HCT116 (cell line): ENCODE measurements around the gene GORAB. TPM values are rescaled to one million over a fixed set of nuclear protein-coding genes. Genes with fewer than 3 reads are reported as not detected.

Experiments
- ATAC-seq: fragments of 200-7000 bp; cut with Tn5 transposase; 2 replicates; pipeline ENCODE4 v1.9.1; 2020; ENCODE audit warnings: mild to moderate bottlenecking, moderate library complexity
- BruUV-seq: library from RNA; stranded (reverse); fragments of 400-500 nt; replicated peaks from 2 replicates; lab custom pipeline; 2021; lab: Mats Ljungman, UMichigan
- CTCF ChIA-PET: fragments of 300-600 bp; sonication (Branson Sonifier 250); formaldehyde crosslinking; loops from one replicate; lab custom pipeline; 2021; ENCODE audit warnings: antibody characterized with exemption; lab: Charles Lee
- POLR2A ChIA-PET: fragments of 300-600, 350-600 bp; sonication (Branson Sonifier 250); formaldehyde crosslinking; loops from one replicate; lab custom pipeline; 2021; ENCODE audit warnings: antibody characterized with exemption; lab: Charles Lee
- RAD21 ChIA-PET, 2 experiments: fragments of 300-600 bp; sonication (Branson Sonifier 250); formaldehyde crosslinking; loops; one replicate each; lab custom pipeline; 2023; ENCODE audit warnings: low total read pairs in 2 of 2; ENCODE audit not compliant: uncharacterized antibody in 2 of 2, unreplicated experiment in 2 of 2, low non-redundant PET in 1 of 2; lab: Charles Lee
- DNase-seq: peaks from one replicate; pipeline ENCODE4 v3.0.0-alpha.2; 2010; ENCODE audit warnings: low read depth, low spot score
- H2AFZ ChIP-seq: fragments of 200-600 bp; shearing (Covaris generic), sonication (generic); 2 replicates; pipeline ENCODE4 v1.6.1; 2017; ENCODE audit warnings: low read depth, mixed run types, mixed read lengths, antibody characterized with exemption, low read length; ENCODE audit not compliant: poor library complexity, severe bottlenecking
- H3K27ac ChIP-seq: 2 replicates; pipeline ENCODE4 v1.5.1; 2012; ENCODE audit warnings: low read depth, low read length
- H3K27me3 ChIP-seq: fragments of 200-600 bp; sonication (generic); 2 replicates; pipeline ENCODE4 v1.6.1; 2016; ENCODE audit warnings: mixed run types, low read length, mixed read lengths; ENCODE audit not compliant: insufficient read depth
- H3K36me3 ChIP-seq, 2 experiments: fragments of 200-500 bp in 1 of 2; fragments of 200-600 bp in 1 of 2; sonication (Bioruptor generic) in 1 of 2; sonication (generic) in 1 of 2; 2 replicates each; pipeline versions ENCODE4 v1.5.1 to v1.6.1; 2014 to 2016; ENCODE audit warnings: low read length in 2 of 2, inconsistent platforms in 1 of 2, mixed read lengths in 1 of 2, mixed run types in 1 of 2; ENCODE audit not compliant: insufficient read depth in 2 of 2, control insufficient read depth in 1 of 2
- H3K4me1 ChIP-seq, 2 experiments: fragments of 200-600 bp in 1 of 2; sonication (generic) in 1 of 2; 2 replicates each; pipeline versions ENCODE4 v1.5.1 to v1.6.1; 2012 to 2017; ENCODE audit warnings: low read length in 2 of 2, inconsistent platforms in 1 of 2, mild to moderate bottlenecking in 1 of 2, mixed read lengths in 1 of 2, mixed run types in 1 of 2, moderate library complexity in 1 of 2; ENCODE audit not compliant: insufficient read depth in 2 of 2, control insufficient read depth in 1 of 2
- H3K4me2 ChIP-seq: fragments of 200-600 bp; sonication (generic); 2 replicates; pipeline ENCODE4 v1.6.1; 2017; ENCODE audit warnings: mixed run types, low read length, mixed read lengths
- H3K4me3 ChIP-seq, 2 experiments: fragments of 200-600 bp in 1 of 2; sonication (generic) in 1 of 2; replicated peaks in 1 of 2; 2 replicates each; pipeline ENCODE4 v1.5.1; 2011 to 2016; ENCODE audit warnings: low read length in 2 of 2, control low read depth in 1 of 2, low read depth in 1 of 2, mild to moderate bottlenecking in 1 of 2, mixed read lengths in 1 of 2, mixed run types in 1 of 2
- H3K79me2 ChIP-seq: fragments of 200-600 bp; sonication (generic); 2 replicates; pipeline ENCODE4 v1.6.1; 2017; ENCODE audit warnings: mild to moderate bottlenecking, mixed run types, low read length, moderate library complexity, mixed read lengths; ENCODE audit not compliant: insufficient read depth
- H3K9ac ChIP-seq: fragments of 200-600 bp; sonication (generic); 2 replicates; pipeline ENCODE4 v1.6.1; 2016; ENCODE audit warnings: low read length, mixed read lengths
- H3K9me2 ChIP-seq: fragments of 200-600 bp; sonication (generic), shearing (Covaris generic); 2 replicates; pipeline ENCODE4 v1.6.1; 2017; ENCODE audit warnings: mixed run types, mild to moderate bottlenecking, moderate library complexity; ENCODE audit not compliant: insufficient read depth
- H3K9me3 ChIP-seq, 2 experiments: fragments of 200-500 bp in 1 of 2; fragments of 200-600 bp in 1 of 2; sonication (Bioruptor generic) in 1 of 2; sonication (generic) in 1 of 2; 2 replicates each; pipeline ENCODE4 v1.6.1; 2014 to 2017; ENCODE audit warnings: low read length in 2 of 2, mixed read lengths in 2 of 2, inconsistent platforms in 1 of 2, low read depth in 1 of 2, mild to moderate bottlenecking in 1 of 2, mixed run types in 1 of 2, moderate library complexity in 1 of 2; ENCODE audit not compliant: control insufficient read depth in 1 of 2, insufficient read depth in 1 of 2
- H4K20me1 ChIP-seq: fragments of 200-600 bp; sonication (generic), shearing (Covaris generic); 2 replicates; pipeline ENCODE4 v1.6.1; 2017; ENCODE audit warnings: mixed run types, mild to moderate bottlenecking, moderate library complexity; ENCODE audit not compliant: insufficient read depth
- CBX3 ChIP-seq: IDR thresholded peaks from 2 replicates; pipeline ENCODE4 v1.6.1; 2012; ENCODE audit warnings: low read depth
- CEBPB ChIP-seq: IDR thresholded peaks from 2 replicates; pipeline ENCODE4 v1.6.1; 2012; ENCODE audit warnings: low read depth
- ELF1 ChIP-seq: IDR thresholded peaks from 2 replicates; pipeline ENCODE4 v1.6.1; 2012; ENCODE audit warnings: low read depth, borderline replicate concordance
- EZH2 ChIP-seq: fragments of 200-600 bp; sonication (generic); IDR thresholded peaks from 2 replicates; pipeline ENCODE4 v1.6.1; 2017; ENCODE audit warnings: antibody characterized with exemption, mixed run types
- EZH2phosphoT487 ChIP-seq: fragments of 200-600 bp; IDR thresholded peaks from 2 replicates; pipeline ENCODE4 v1.6.1; 2018; ENCODE audit warnings: antibody characterized with exemption, borderline replicate concordance
- FOSL1 ChIP-seq: IDR thresholded peaks from 2 replicates; pipeline ENCODE4 v1.6.1; 2012; ENCODE audit warnings: low read depth
- JUND ChIP-seq: IDR thresholded peaks from 2 replicates; pipeline ENCODE4 v1.6.1; 2012
- MAX ChIP-seq: IDR thresholded peaks from 2 replicates; pipeline ENCODE4 v1.6.1; 2012
- POLR2A ChIP-seq: IDR thresholded peaks from 2 replicates; pipeline ENCODE4 v1.7.0; 2011; ENCODE audit warnings: borderline replicate concordance; ENCODE audit not compliant: insufficient read depth, insufficient read length; ENCODE audit errors: extremely low read depth
- REST ChIP-seq: IDR thresholded peaks from 2 replicates; pipeline ENCODE4 v1.6.1; 2012; ENCODE audit warnings: low read depth
- SRF ChIP-seq: IDR thresholded peaks from 2 replicates; pipeline ENCODE4 v1.6.1; 2012; ENCODE audit warnings: low read depth
- ZFX ChIP-seq: fragments of 450-650 bp; IDR thresholded peaks from 2 replicates; pipeline ENCODE4 v1.6.1; 2017
- ZNF274 ChIP-seq: fragments of 200-500 bp; sonication (Bioruptor generic); IDR thresholded peaks from 2 replicates; pipeline ENCODE4 v1.6.1; 2014; ENCODE audit warnings: mild to moderate bottlenecking, low read depth, low read length, inconsistent platforms
- intact Hi-C: fragments of 100-400 bp; cut with micrococcal nuclease; formaldehyde crosslinking; loops from 2 replicates; pipeline ENCODE4 v1.10.0; 2022
- total RNA-seq: library from RNA; stranded (reverse); gene quantifications from one replicate; pipeline ENCODE4 v1.2.1, GENCODE V29; 2021; ENCODE audit not compliant: unreplicated experiment

Gene GORAB
- total RNA-seq, 1 experiment from 2014 or later, result 7.5 TPM

GRCh38 chr1:170537798-170538503 is 6.0 kb downstream of the GORAB start:
- peaks cover 55% of the 10 kb centered on the region for H3K79me2 ChIP-seq
- ATAC-seq, result no peak
- peaks cover 5 to 8% of the 10 kb centered on the region in 2 experiments; a peak in 3 of 4 replicates for H3K4me1 ChIP-seq
- no peak for TF ChIP-seq FOSL1
- no peak for TF ChIP-seq ZFX
- no peak for TF ChIP-seq ELF1
- TF ChIP-seq JUND, result no peak
- no peak for TF ChIP-seq ZNF274
- no peak for TF ChIP-seq CEBPB
- H3K4me2 ChIP-seq, result no peak overlapping the region; the same call in 1 of the 2 replicates
- POLR2A ChIA-PET, result no interaction called here
- H4K20me1 ChIP-seq, result no peaks in the 10 kb centered on the region
- CTCF ChIA-PET, result no interaction called here
- DNase-seq, result no peak
- intact Hi-C loops, result no loop called here
- H2AFZ ChIP-seq, result no peak overlapping the region
- H3K9me2 ChIP-seq, result no peaks in the 10 kb centered on the region
- H3K36me3 ChIP-seq, result peaks cover 3 to 23% of the 10 kb centered on the region in 2 experiments; a peak in 3 of 4 replicates
- H3K9me3 ChIP-seq, result no peaks in the 10 kb centered on the region
- RAD21 ChIA-PET, result no interaction called here
- BruUV-seq, result no TSS peak
- H3K27me3 ChIP-seq, result no peaks in the 10 kb centered on the region
- H3K4me3 ChIP-seq, result no peak overlapping the region
- H3K9ac ChIP-seq, result no peak overlapping the region
- no peak overlapping the region for H3K27ac ChIP-seq

- RAD21 ChIA-PET, result no interaction called here
- DNase-seq, result no peak
- H3K79me2 ChIP-seq, result peaks cover 48% of the 10 kb centered on the region
- no peaks in the 10 kb centered on the region for H3K9me3 ChIP-seq
- POLR2A ChIA-PET, result no interaction called here
- intact Hi-C loops, result no loop called here
- ATAC-seq, result no peak
- CTCF ChIA-PET, result no interaction called here
- peaks cover 0 to 3% of the 10 kb centered on the region in 2 experiments; a peak in 1 of 4 replicates for H3K4me1 ChIP-seq
- BruUV-seq, result no TSS peak
- TF ChIP-seq EZH2phosphoT487 (no peak), EZH2 (no peak), CBX3 (no peak), CEBPB (no peak), MAX (no peak), FOSL1 (no peak), SRF (no peak), REST (no peak), POLR2A (no peak)
- H3K36me3 ChIP-seq, result peaks cover 5 to 28% of the 10 kb centered on the region in 2 experiments; a peak in 3 of 4 replicates
- H3K27me3 ChIP-seq, result no peaks in the 10 kb centered on the region
- H3K27ac ChIP-seq, result no peak overlapping the region
- no peaks in the 10 kb centered on the region for H4K20me1 ChIP-seq
- H2AFZ ChIP-seq, result no peak overlapping the region
- no peak overlapping the region for H3K4me2 ChIP-seq
- no peak overlapping the region for H3K9ac ChIP-seq
- H3K4me3 ChIP-seq, result no peak overlapping the region
- no peaks in the 10 kb centered on the region for H3K9me2 ChIP-seq
Measured at GRCh38 chr1:170538687-170539086, 6.7 kb downstream of the GORAB start.
